SK-N-MC (cell line): ENCODE measurements around the gene SPOPL.

Experiments
- EZH2 ChIP-seq: fragments of 200-600 bp; sonication (generic); IDR thresholded peaks from one replicate; pipeline ENCODE4 v1.6.1; 2017; ENCODE audit warnings: antibody characterized with exemption
- POLR2AphosphoS5 ChIP-seq: IDR thresholded peaks from 2 replicates; pipeline ENCODE4 v1.6.1; 2012; ENCODE audit warnings: mild to moderate bottlenecking, low read depth, low read length, borderline replicate concordance

DNA sequence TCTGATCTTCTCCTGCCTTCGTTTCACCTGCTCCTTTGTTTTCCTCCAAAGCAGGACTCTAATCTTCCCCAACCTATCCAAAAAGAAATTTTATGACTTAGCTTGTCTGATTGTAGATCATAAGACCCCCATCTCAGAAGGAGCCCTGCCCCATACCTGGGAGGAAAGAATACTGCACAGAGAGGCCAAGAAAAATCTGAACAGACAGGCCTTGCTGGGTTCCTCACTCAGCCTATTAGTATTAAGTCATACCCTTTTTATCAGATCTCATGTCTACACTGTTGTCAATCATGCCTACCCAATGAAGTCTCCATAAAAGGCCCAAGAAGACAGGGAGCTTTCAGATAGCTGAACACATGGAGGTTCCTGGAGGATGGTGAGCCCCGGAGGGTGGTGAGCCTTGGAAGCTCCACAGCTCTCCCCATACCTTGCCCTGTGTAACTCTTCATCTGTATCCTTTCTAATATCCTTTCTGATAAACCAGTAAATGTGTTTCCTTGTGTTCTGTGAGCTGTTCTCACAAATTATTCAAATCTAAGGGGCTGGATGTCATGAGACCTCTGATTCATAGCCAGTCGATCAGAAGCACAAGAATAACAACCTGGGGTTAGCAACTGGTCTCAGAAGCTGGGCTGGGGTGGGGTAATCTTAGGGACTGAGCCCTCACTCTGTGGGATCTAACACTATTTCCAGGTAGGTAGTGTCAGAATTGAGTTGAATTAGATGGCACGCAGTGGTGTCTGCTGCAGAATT lies 108.8 kb downstream of the SPOPL start:
- no peak for TF ChIP-seq EZH2
- TF ChIP-seq POLR2AphosphoS5: no peak
